Esophagus mucosa (tissue), 1 donor: ENCODE measurements around the gene SCUBE1. TPM values are rescaled to one million over a fixed set of nuclear protein-coding genes. Genes with fewer than 3 reads are reported as not detected.
A peak's percentile ranks its signal among the peaks of the same experiment; 100 is the strongest.

ENCODE experiments used
- ATAC-seq: fragments of 200-7000 bp; cut with Tn5 transposase; one replicate; pipeline ENCODE4 v1.9.1; 2020
- total RNA-seq: library from RNA; stranded (reverse); gene quantifications from one replicate; pipeline ENCODE4 v1.2.4, GENCODE V29; 2023
- donor health status: DM: yes; HTN: yes; CAD: no.

SCUBE1 gene
- total RNA-seq, 1 donor from 2014 or later, result 0.80 TPM

DNA sequence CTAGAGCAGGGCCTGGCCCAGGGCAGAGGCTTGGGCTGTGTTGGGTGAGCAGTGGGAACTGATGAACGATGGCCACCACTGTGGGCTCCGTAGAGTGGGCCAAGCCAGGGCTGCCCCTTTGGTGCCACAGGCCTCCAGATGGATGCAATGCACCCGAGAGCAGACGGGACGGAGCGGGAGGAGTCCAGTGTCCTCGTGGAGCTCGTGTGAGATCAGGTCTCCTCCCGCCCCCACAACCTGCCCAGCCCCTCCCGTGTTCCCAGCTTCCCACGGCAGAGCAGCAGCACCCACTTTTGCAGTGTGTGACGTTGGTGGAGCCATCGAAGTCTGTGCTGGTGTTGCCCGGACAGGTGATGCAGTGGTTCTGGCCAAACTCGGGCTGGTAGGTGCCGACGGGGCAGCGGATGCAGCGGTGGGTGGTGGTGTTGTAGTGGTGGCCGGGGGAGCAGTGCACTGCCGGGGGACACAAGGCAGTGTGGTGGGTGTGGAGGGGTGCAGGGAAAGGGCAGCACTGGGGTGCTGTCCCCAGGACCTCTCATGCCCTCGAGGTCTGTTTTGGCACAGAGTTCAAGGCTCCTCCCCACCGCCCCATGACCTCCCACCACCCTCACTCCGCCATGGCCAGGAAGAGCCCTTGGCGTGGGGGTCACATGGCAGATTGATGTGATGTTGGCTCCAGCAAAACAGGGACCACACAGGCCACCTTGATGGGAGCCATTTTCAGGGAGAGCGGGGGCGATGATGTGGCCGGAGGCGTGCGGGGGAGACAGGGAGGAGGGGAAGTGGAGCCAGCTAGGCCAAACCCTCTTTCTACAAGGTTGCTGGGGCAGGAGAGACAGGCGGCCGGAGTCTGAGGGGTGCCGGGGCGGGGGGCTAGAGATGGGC is 132.3 kb downstream of the SCUBE1 start:
- no peak for ATAC-seq

GRCh38 chr22:43209971-43210370 is 133.2 kb downstream of the SCUBE1 start:
- no peak for ATAC-seq

DNA sequence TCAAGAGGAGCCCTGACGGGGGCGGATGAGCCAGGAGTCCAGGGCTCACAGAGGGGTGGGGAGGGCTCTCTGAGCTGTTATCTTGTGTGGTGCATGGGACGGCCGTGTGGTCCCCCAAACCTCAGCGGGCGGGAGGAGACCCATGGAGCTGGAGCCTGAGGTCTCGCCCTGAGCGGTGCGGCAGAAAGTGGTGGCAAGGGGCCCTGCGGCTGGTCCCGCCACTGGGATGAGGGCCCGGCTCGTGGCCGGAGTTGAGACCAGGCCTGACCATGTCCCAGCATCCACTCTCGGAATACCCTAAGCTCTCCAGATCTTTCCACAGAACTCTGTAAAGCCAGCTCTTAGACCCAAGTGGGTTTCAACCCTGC is 133.7 kb downstream of the SCUBE1 start:
- no peak for ATAC-seq

DNA sequence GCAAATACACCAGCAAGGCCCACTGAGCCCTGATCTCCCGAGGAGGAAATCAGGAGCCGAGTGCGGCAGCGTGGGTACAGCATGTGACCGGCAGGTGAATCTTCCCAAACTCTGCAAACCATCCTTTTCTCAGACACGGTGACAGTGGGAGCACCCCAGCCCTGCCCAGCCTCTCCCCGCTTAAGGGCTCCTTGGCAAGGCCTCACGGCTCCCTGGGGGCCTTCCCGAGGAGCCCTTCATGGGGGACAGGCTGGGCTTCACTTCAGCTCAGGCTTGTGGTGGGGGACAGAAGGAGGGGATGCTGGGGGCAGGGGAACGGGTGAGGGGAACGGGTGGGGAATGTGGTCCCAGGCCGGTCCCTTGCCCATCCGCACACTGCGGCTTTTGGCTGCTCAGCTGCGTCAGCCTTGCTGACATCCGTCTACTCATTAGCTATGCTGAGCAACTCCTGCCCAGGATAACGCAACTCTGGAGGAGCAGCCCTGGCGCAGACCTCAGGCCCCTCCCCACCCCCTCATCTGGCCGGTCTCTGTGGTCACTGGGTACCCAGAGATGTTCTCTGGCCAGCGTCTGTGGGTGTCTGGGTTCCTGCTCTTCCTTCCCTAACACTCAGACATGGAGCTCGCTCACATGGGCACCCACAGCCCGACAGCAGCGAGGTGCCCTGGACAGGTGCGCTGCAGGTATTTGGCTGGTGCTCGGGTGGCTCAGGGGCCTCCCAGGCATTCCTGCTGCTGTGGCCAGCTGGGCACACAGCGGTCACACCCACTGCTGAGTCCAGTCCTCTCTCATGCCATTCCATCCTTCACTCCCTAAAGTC is 134.3 kb downstream of the SCUBE1 start:
- no peak for ATAC-seq

DNA sequence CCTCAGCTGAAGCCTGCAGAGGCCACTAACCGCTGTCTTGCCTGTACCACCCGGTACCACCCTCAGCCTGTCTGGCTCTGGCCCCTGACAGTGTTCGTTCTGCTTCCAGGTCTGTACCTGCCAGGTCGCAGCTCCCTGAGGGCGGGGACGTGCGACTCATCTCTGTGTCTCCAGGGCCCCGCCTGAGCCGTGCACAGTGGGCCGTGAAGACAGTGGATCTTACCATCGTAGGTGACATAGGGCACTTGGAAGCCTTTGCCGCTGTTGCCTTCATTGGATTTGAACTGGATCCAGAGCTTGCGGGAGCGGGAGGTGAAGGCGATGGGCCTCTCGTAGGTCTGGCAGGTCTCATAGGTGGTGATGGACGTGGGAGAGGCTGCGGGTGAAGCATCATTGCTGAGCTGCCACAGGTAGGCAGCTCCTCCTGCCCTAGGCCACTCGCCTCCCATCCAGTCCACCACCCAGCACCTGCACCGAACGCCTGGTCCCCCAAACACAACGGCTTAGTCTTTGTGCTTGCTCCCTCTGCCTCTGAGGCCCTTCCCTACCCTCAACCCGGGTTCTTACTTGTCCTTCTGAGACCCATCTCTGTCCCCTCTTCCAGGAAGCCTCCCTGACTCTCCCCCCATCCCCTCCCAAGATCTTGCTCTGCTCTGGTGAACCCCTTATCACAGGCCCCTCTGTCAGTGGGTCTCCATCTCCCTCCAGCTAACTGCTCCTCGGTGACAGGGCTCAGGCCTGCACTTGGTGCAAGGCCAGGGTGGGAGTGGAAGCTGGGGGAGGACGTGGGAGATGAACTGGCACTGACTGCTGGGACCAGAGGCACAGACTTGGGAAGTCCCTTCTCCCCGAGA is 135.1 kb downstream of the SCUBE1 start:
- no peak for ATAC-seq

GRCh38 chr22:43207386-43207785 is 135.8 kb downstream of the SCUBE1 start:
- no peak for ATAC-seq

GRCh38 chr22:43206509-43207161 is 136.5 kb downstream of the SCUBE1 start:
- no peak for ATAC-seq

GRCh38 chr22:43205748-43206508 is 137.2 kb downstream of the SCUBE1 start:
- no peak for ATAC-seq

DNA sequence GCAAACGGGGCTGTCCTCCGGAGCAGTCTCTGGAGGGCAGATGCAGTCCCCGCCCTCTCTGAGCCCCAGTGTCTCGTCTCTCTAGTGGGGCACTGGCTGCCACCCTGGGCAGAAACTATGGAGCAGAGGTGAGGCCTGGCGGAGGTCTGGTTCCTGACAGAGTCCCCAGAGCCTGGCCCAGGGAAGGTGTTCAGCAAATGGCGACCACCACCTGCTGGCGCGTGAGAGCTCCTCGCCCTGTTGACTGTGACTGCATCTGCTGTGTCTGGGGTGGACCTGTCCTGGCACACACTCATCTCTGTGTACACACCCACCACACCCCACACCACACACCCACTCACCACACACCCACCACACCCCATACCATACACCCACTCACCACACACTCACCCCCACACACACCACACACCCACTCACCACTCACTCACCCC is 137.9 kb downstream of the SCUBE1 start:
- ATAC-seq, result peak; percentile 23

DNA sequence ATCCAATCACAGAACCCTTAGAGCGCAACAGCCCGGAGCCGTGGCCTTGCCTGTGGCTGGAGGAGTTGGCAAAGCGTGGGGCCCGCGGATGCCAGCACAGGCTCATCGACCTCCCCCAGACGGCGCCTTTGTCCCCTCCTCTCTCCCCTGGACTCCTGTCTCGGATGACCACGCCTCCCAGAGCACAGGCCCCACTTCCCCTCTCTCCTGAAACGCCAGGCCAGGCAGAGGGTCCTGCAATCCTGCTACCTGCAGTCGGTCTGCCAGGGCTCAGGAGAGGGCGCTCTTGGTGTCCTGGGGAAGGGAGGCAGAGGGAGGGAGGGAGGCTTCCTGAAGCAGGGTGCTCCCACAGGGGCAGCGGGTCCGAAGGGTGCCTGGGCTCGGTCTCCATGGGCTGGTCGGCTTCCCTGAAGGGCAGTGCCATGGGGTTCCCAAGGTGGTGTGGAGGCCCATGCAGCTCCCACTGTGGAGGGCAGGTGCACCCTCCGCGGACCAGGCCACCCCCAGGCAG is 139.6 kb downstream of the SCUBE1 start:
- no peak for ATAC-seq

GRCh38 chr22:43202756-43203410 is 140.3 kb downstream of the SCUBE1 start:
- no peak for ATAC-seq

DNA sequence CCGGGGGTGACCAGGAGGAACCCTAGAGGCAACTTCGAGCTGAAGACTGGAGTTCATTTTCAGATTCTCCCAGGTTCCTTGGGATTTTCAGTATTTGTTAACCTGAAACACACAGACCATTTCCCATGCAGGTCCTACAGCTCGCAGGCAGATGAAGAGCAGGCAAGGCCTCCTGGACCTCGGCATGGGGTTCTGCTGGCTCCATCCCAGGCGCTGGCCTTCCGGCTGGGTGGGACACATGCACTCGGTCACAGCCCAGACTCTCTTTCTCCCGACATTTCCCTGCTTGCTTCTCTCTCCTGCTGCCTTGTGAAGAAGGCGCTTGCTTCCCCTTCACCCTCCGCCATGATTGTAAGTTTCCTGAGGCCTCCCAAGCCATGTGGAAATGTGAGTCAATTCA is 140.8 kb downstream of the SCUBE1 start:
- no peak for ATAC-seq

DNA sequence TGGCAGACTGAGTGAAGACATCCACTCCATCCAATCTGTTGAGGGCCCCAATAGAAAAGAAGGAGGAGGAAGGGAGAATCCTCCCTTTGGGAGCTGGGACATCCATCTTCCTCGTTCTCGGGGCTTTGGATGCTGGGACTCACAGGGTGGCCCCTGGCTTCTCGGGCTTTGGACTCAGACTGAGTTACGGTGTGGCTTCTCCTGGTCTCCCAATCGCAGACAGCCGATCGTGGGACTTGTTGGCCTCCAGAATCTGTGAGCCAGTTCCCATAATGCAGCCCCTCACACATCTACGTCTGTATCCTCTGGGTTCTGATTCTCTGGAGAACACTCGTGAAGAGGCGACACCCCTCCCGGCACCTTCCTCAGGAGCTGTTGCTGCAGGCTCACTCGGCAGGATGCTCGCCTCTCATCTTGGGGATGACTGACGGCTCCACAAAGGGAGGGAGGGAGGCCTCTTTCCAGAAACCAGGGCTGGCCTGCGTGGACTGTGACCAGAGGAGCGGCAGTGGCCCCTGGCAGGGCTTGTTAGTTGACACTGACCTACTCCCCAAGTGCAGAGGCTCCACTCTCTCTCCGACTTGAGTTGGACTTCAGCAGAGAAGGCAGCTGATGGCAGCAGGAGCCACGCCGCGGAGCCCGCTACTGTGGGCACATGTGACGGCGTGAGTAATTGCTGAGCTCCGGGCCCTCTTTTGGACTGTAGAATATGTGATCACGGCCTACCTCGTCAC is 141.5 kb downstream of the SCUBE1 start:
- no peak for ATAC-seq

GRCh38 chr22:43200555-43200954 is 142.6 kb downstream of the SCUBE1 start:
- no peak for ATAC-seq

GRCh38 chr22:43200031-43200430 is 143.1 kb downstream of the SCUBE1 start:
- ATAC-seq, result no peak

DNA sequence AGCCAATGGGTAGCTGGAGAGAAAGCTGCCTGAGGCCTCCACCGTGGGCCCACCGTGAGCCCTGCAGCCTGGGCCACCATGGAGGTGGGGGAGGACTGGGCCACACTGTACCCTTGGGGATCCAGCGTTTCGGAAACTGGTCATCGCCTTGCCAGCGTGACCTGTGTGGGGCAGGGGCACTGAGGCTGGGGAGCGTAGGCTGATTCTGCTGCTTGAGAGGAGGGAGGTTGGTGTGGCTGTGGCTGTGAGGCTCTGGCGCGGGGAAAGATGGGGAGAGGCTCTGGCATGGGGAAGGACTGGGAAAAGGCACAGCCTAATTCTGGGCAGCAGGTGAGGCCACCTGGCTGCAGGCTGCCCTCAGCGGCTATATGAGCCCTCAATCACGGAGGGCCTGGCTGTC is 143.6 kb downstream of the SCUBE1 start:
- peak; percentile 7 for ATAC-seq

DNA sequence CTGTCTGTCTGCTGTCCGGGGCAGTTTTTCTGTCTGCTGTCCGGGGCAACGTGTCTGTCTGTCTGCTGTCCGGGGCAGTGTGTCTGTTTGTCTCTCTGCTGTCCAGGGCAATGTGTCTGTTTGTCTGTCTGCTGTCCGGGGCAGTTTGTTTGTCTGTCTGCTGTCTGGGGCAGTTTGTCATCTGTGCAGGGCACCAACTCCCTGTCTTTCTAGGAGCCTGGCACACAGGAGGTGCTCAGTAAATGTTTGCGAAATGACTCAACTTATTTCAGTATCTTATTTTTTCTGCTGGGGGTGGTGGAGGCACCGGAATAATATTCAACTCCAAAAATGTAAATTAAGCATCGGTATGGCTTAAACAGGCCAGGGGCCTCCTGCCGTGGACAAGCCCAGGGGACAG is 144.2 kb downstream of the SCUBE1 start:
- no peak for ATAC-seq

- peak; percentile 20 for ATAC-seq
Measured at GRCh38 chr22:43198126-43198525, 145.0 kb downstream of the SCUBE1 start.

DNA sequence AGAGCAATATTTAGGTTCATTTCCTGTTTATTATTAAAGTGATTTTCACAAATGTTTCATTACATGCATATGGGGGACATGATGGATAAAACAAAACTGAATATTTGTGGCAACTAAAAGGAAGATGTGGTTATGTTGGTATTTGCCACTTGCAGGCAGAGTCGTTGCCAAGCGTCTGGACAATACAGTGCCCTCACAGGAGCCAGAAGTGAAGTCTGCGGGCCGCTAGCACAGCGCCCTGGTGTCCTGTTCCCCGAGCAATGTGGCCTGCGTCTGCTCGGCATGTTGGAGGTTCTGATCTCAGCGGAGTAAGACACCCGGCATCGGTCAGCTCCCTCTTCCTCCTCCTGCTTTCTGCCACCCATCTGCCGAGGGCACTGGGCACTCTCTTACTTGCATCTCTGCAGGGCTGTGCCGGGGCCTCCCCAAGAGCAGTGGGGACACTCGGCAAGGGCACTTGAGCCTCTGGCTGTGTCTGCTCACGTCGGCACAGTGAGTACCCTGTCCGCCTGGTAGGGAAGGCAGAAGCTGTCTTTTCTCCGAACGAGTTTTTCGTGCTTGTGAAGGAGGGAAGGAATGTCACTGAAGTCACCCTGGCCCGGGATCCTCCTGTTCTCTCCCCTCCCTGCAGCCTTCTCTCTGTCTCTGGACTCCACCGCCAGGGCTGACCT is 145.8 kb downstream of the SCUBE1 start:
- ATAC-seq, result no peak
